Ishikawa (cell line): ENCODE results near the gene OVOL3.

Experiments used
- CEBPB ChIP-seq: IDR thresholded peaks from 2 replicates; pipeline ENCODE4 v1.6.1; 2012
- CREB1 ChIP-seq: IDR thresholded peaks from 2 replicates; pipeline ENCODE4 v1.6.1; 2012; ENCODE audit warnings: low read depth
- EP300 ChIP-seq: IDR thresholded peaks from 2 replicates; pipeline ENCODE4 v1.6.1; 2012; ENCODE audit warnings: borderline replicate concordance
- FOXM1 ChIP-seq: IDR thresholded peaks from 2 replicates; pipeline ENCODE4 v1.6.1; 2012; ENCODE audit warnings: low read depth, borderline replicate concordance
- NFIC ChIP-seq: IDR thresholded peaks from 2 replicates; pipeline ENCODE4 v1.6.1; 2012
- RAD21 ChIP-seq: IDR thresholded peaks from 2 replicates; pipeline ENCODE4 v1.6.1; 2012; ENCODE audit warnings: low read depth
- TAF1 ChIP-seq: IDR thresholded peaks from 2 replicates; pipeline ENCODE4 v1.6.1; 2012; ENCODE audit warnings: low read depth, mild to moderate bottlenecking
- TCF12 ChIP-seq: IDR thresholded peaks from 2 replicates; pipeline ENCODE4 v1.6.1; 2012; ENCODE audit warnings: low read depth
- TEAD4 ChIP-seq: IDR thresholded peaks from 2 replicates; pipeline ENCODE4 v1.6.1; 2012
- YY1 ChIP-seq: IDR thresholded peaks from 2 replicates; pipeline ENCODE4 v1.6.1; 2012; ENCODE audit warnings: low read depth
- TF ChIP-seq, protein P1 (sequence below): IDR thresholded peaks from 2 replicates; pipeline ENCODE4 v1.6.1; 2012; ENCODE audit warnings: low read depth, mild to moderate bottlenecking
- TF ChIP-seq, protein P2 (sequence below): IDR thresholded peaks from 2 replicates; pipeline ENCODE4 v1.6.1; 2012

DNA sequence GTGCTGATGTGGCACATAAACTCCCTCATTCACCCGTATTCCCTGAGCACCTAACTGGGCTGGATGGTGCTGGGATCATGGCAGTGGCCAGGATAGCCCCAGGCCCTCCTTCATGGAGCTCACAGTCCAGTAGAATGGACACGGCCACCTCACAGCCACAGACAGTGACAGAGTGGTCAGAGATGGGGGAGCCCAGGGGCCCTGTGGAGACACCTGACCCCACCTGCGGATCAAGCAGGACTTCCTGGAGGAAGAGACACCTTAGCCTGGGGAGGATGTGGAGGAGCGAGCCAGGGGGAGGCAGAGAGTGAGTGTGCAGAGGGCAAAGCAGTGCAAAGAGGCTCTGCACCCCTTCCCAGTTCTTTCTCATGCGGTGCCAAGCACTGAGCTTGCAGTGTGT is 21.1 kb upstream of the OVOL3 start:
- no peak for TF ChIP-seq TCF12
- TF ChIP-seq EP300 = no peak
- TF ChIP-seq CEBPB = no peak
- TF ChIP-seq, protein P1, sequence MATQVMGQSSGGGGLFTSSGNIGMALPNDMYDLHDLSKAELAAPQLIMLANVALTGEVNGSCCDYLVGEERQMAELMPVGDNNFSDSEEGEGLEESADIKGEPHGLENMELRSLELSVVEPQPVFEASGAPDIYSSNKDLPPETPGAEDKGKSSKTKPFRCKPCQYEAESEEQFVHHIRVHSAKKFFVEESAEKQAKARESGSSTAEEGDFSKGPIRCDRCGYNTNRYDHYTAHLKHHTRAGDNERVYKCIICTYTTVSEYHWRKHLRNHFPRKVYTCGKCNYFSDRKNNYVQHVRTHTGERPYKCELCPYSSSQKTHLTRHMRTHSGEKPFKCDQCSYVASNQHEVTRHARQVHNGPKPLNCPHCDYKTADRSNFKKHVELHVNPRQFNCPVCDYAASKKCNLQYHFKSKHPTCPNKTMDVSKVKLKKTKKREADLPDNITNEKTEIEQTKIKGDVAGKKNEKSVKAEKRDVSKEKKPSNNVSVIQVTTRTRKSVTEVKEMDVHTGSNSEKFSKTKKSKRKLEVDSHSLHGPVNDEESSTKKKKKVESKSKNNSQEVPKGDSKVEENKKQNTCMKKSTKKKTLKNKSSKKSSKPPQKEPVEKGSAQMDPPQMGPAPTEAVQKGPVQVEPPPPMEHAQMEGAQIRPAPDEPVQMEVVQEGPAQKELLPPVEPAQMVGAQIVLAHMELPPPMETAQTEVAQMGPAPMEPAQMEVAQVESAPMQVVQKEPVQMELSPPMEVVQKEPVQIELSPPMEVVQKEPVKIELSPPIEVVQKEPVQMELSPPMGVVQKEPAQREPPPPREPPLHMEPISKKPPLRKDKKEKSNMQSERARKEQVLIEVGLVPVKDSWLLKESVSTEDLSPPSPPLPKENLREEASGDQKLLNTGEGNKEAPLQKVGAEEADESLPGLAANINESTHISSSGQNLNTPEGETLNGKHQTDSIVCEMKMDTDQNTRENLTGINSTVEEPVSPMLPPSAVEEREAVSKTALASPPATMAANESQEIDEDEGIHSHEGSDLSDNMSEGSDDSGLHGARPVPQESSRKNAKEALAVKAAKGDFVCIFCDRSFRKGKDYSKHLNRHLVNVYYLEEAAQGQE = no peak
- no peak for TF ChIP-seq CREB1
- no peak for TF ChIP-seq TEAD4
- TF ChIP-seq TAF1 = no peak
- no peak for TF ChIP-seq FOXM1
- TF ChIP-seq, protein P2, sequence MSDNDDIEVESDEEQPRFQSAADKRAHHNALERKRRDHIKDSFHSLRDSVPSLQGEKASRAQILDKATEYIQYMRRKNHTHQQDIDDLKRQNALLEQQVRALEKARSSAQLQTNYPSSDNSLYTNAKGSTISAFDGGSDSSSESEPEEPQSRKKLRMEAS = no peak
- TF ChIP-seq NFIC = no peak
- TF ChIP-seq YY1 = no peak
- TF ChIP-seq RAD21 = no peak
